Measurements from ENCODE around the gene TMEM44.

DNA sequence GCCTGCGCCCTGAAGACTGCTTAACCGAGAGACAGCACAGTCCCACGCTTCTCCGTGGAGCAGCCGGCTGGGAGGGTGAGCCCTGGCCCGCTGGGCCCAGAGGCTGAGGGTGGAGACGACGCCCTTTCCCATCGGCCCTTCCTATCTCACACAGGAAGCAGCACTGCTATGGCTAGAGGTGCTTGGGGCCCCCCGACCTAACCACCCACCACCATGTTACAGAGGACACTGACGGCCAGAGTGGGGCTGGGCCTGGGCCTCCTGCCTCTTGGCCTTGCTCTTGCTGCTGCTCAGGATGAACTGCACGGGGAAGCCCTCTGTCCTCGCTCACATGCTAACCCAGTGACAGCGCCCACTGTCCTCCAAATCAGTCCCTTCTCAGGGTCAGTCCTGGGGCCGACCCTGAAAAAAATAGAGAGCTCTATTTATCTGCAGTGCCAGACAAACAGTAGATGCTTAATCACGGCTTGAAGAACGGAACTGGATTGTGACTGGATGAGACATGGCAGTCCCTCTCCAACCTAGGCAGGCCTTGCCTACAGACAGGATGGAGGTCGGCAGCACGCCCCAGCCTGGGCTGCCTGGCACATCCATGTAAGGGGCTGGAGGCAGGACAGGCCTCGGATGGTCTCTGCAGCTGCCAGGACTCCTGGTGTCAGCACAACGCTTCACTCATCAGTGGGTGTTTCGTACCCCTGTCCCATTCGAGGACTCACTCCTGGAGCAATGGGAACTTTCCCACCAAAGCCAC lies 14.2 kb downstream of the TMEM44 start:
- TF ChIP-seq, protein P1, sequence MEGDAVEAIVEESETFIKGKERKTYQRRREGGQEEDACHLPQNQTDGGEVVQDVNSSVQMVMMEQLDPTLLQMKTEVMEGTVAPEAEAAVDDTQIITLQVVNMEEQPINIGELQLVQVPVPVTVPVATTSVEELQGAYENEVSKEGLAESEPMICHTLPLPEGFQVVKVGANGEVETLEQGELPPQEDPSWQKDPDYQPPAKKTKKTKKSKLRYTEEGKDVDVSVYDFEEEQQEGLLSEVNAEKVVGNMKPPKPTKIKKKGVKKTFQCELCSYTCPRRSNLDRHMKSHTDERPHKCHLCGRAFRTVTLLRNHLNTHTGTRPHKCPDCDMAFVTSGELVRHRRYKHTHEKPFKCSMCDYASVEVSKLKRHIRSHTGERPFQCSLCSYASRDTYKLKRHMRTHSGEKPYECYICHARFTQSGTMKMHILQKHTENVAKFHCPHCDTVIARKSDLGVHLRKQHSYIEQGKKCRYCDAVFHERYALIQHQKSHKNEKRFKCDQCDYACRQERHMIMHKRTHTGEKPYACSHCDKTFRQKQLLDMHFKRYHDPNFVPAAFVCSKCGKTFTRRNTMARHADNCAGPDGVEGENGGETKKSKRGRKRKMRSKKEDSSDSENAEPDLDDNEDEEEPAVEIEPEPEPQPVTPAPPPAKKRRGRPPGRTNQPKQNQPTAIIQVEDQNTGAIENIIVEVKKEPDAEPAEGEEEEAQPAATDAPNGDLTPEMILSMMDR (conservative IDR thresholded peaks at IDR 0.05; ENCODE audit: low read depth, low read length) = no peak
- TF ChIP-seq MXI1 (IDR thresholded peaks at IDR 0.05; ENCODE audit: borderline replicate concordance, low read depth, low read length) (no peak), NFE2L2 (IDR thresholded peaks at IDR 0.05; ENCODE audit: low read depth, low read length) (no peak), RAD21 (IDR thresholded peaks at IDR 0.05; ENCODE audit: low read length) (no peak), FOS (IDR thresholded peaks at IDR 0.05; ENCODE audit: low read depth, low read length) (no peak), POLR2A (IDR thresholded peaks at IDR 0.05; ENCODE audit: low read depth, low read length) (no peak), SMC3 (IDR thresholded peaks at IDR 0.05; ENCODE audit: low read depth, low read length) (no peak), BHLHE40 (IDR thresholded peaks at IDR 0.05; ENCODE audit: low read depth, low read length) (no peak), CEBPB (IDR thresholded peaks at IDR 0.05; ENCODE audit: low read depth, low read length) (no peak)
- TF ChIP-seq, protein P2, sequence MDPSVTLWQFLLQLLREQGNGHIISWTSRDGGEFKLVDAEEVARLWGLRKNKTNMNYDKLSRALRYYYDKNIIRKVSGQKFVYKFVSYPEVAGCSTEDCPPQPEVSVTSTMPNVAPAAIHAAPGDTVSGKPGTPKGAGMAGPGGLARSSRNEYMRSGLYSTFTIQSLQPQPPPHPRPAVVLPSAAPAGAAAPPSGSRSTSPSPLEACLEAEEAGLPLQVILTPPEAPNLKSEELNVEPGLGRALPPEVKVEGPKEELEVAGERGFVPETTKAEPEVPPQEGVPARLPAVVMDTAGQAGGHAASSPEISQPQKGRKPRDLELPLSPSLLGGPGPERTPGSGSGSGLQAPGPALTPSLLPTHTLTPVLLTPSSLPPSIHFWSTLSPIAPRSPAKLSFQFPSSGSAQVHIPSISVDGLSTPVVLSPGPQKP (IDR thresholded peaks at IDR 0.05; ENCODE audit: borderline replicate concordance, low read depth, low read length) = no peak
- TF ChIP-seq, protein P3, sequence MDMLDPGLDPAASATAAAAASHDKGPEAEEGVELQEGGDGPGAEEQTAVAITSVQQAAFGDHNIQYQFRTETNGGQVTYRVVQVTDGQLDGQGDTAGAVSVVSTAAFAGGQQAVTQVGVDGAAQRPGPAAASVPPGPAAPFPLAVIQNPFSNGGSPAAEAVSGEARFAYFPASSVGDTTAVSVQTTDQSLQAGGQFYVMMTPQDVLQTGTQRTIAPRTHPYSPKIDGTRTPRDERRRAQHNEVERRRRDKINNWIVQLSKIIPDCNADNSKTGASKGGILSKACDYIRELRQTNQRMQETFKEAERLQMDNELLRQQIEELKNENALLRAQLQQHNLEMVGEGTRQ (IDR thresholded peaks at IDR 0.05; ENCODE audit: low read depth, low read length) = no peak
